Aorta (tissue), 5 donors: ENCODE data around the gene TMEM107. TPM values are rescaled to one million over a fixed set of nuclear protein-coding genes. Genes with fewer than 3 reads are reported as not detected.

ENCODE experiments used
- ATAC-seq: fragments of 200-7000 bp; cut with Tn5 transposase; one replicate; pipeline ENCODE4 v1.9.1; 2022; ENCODE audit warnings: moderate library complexity; ENCODE audit not compliant: low FRiP score
- DNase-seq, 2 donors: peaks; one replicate each; pipeline ENCODE4 v3.0.0-alpha.2; 2020
- H3K27ac ChIP-seq, 2 donors: one replicate each; pipeline ENCODE4 v1.5.1; 2013; ENCODE audit warnings: low read length in 2 of 2, mild to moderate bottlenecking in 2 of 2, moderate library complexity in 2 of 2, control low read depth in 1 of 2, inconsistent platforms in 1 of 2, low read depth in 1 of 2
- H3K27me3 ChIP-seq, 2 donors: one replicate each; pipeline ENCODE4 v1.6.1; 2013; ENCODE audit warnings: control low read depth in 1 of 2, low read length in 1 of 2, mild to moderate bottlenecking in 1 of 2, moderate library complexity in 1 of 2; ENCODE audit not compliant: insufficient read depth in 2 of 2, control insufficient read depth in 1 of 2
- H3K36me3 ChIP-seq, 2 donors: one replicate each; pipeline ENCODE4 v1.6.1; 2013; ENCODE audit warnings: control low read depth in 1 of 2, low read length in 1 of 2, mild to moderate bottlenecking in 1 of 2; ENCODE audit not compliant: insufficient read depth in 2 of 2, control insufficient read depth in 1 of 2
- H3K4me1 ChIP-seq, 2 donors: one replicate each; pipeline ENCODE4 v1.6.1; 2013; ENCODE audit warnings: low read length in 2 of 2, control low read depth in 1 of 2, mild to moderate bottlenecking in 1 of 2, moderate library complexity in 1 of 2; ENCODE audit not compliant: insufficient read depth in 2 of 2, control insufficient read depth in 1 of 2
- H3K4me3 ChIP-seq, 2 donors: one replicate each; pipeline ENCODE4 v1.5.1; 2013; ENCODE audit warnings: low read length in 2 of 2, control low read depth in 1 of 2, mild to moderate bottlenecking in 1 of 2
- H3K9me3 ChIP-seq: one replicate; pipeline ENCODE4 v1.6.1; 2013; ENCODE audit warnings: mild to moderate bottlenecking, low read length; ENCODE audit not compliant: control insufficient read depth
- WGBS, 2 donors: extraction: QIAGEN DNeasy Blood & Tissue Kit; methylation state at CpG; one replicate each; pipeline ENCODE4 v1.1.7; 2013; 5-methylcytosine and 5-hydroxymethylcytosine counted together
- intact Hi-C, 2 donors: fragments of 100-400 bp; cut with DNase I; formaldehyde crosslinking; loops; one replicate each; pipeline versions ENCODE4 v1.14.2 to v1.15.0; 2022
- long read RNA-seq, 2 donors: library from polyadenylated mRNA; unstranded; transcript quantifications; one replicate each; pipeline ENCODE4 v2.0.0, GENCODE V29; 2020 to 2021
- polyA plus RNA-seq, 2 donors: library from polyadenylated mRNA; stranded (reverse); fragments of 200-250 nt; gene quantifications; one replicate each; pipeline ENCODE4 v1.2.3, GENCODE V29; 2013
- total RNA-seq, 2 donors: library from RNA; stranded (reverse); fragmentation: NEBNext Ultra II Directional; extraction: Animal tissue kit (Norgen Biotek cat#: 25700); gene quantifications; one replicate each; pipeline ENCODE4 v1.2.1, GENCODE V29; 2021
- donor health status: healthy with polysubstance abuse.
- donor health status: Bipolar disorder and iron deficiency.
- donor health status: DM: no; HTN: no; CAD: no.
- donor health status: DM: no; HTN: no; CAD: no.
- donor health status: DM: yes; HTN: yes; CAD: no.

TMEM107 gene
- total RNA-seq (10 to 100 TPM in 1 of 2 donors, 1 to 10 TPM in 1; 8.9 to 12.3 TPM), polyA plus RNA-seq (10 to 100 TPM in 1 of 2 donors, 1 to 10 TPM in 1; 9.9 to 20.9 TPM)
- long read RNA-seq, donor 1, partial matches to known transcripts: 0 of 13 reads
- long read RNA-seq, donor 1, other reads (novel, unspliced or antisense): 4 of 13 reads
- long read RNA-seq, donor 2, partial matches to known transcripts: 0 of 3 reads
- long read RNA-seq, donor 2, other reads (novel, unspliced or antisense): 0 of 3 reads

GRCh38 chr17:8176197-8176940 lies at the start of gene TMEM107:
Gene TMEM107, minus strand, starts transcription at chr17:8176380. Its CDS starts 94 bp downstream, at chr17:8176286.
- Histone ChIP-seq H3K9me3 (no peaks in the 10 kb centered on the region), H3K27ac (peak within 1 kb of the TSS in 1 of 2 donors; percentile 43), H3K27me3 (no peaks in the 10 kb centered on the region), H3K36me3 (no peaks in the 10 kb centered on the region), H3K4me1 (no peaks in the 10 kb centered on the region), H3K4me3 (peak within 1 kb of the TSS; percentile 17 to 29)
- intact Hi-C loops: no loop called here
- ATAC-seq: peak; percentile 90
- peak; percentile 92 to 96 for DNase-seq
- 1 to 2% methylated on average over 56 of the region's 56 CpGs for WGBS, 2 donors

GRCh38 chr17:8224891-8225812 lies 49.0 kb upstream of the TMEM107 start:
- intact Hi-C loops: no loop called here
- 87 to 89% methylated on average over 26 of the region's 26 CpGs for WGBS, 2 donors
- no peaks in the 10 kb centered on the region for H3K9me3 ChIP-seq
- no peak for ATAC-seq
- H3K27me3 ChIP-seq: no peaks in the 10 kb centered on the region
- H3K27ac ChIP-seq: no peak overlapping the region
- no peak for DNase-seq
- no peak overlapping the region for H3K4me3 ChIP-seq
- H3K4me1 ChIP-seq: no peaks in the 10 kb centered on the region
- H3K36me3 ChIP-seq: peaks cover 0 to 1% of the 10 kb centered on the region in 2 donors

GRCh38 chr17:8223356-8224126 lies 47.4 kb upstream of the TMEM107 start:
- H3K36me3 ChIP-seq: no peaks in the 10 kb centered on the region
- WGBS, 2 donors: 2 to 3% methylated on average over 26 to 27 of the region's 27 CpGs

DNA sequence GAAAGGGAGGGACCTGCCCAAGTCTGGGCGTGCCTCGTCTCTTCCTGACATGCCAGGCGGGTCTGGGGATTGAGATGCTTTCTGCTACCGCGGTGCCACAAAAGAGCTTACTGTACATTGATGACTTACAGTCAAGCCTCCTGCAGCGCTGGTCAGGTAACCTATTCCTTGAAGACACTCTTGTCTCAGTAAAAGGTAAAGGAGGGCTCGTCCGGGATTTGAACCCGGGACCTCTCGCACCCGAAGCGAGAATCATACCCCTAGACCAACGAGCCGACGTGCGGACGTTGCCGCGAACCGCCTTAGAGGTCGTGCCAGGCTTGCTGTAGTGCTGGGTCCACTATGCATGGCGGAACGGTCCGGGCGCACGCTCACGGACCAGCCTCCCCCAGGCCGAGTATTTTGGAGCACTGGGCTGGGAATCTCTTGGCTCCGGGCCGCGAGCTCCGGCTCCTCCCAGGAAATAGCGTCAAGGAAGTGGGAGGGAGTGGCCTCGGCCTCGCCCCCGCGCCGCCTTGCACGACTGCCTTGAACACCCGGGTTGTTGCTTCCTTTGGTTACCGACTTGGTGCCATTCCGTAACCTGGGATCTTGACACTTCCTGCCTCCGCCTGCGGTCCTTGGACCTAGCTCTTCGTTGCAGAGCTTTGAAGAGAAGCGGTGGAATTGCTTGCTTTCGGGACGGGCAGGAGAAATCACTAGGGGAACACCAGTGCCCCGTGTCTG lies 46.6 kb upstream of the TMEM107 start:
- H3K4me1 ChIP-seq: no peaks in the 10 kb centered on the region
- no peaks in the 10 kb centered on the region for H3K36me3 ChIP-seq
- DNase-seq (peak; percentile 97), ATAC-seq (peak; percentile 88)
- no peaks in the 10 kb centered on the region for H3K27me3 ChIP-seq
- H3K27ac ChIP-seq: peak overlapping the region; percentile 40 to 95
- 0% methylated on average over 49 of the region's 49 CpGs for WGBS, 2 donors
- intact Hi-C loops: loop anchor here (1.0 to 2.0 kb wide), 3 partner anchors 72 to 103 kb away; partner anchors contain the start of genes HES7 (in 1 of the 2) and SLC25A35 (in 1 of the 2)
- H3K9me3 ChIP-seq: no peaks in the 10 kb centered on the region
- peak overlapping the region; percentile 48 to 62 for H3K4me3 ChIP-seq

More at GRCh38 chr17:8223356-8224126, 47.4 kb upstream of the TMEM107 start:
- peak overlapping the region; percentile 40 to 70 for H3K27ac ChIP-seq
- peak overlapping the region; percentile 43 to 48 for H3K4me3 ChIP-seq
- H3K27me3 ChIP-seq: no peaks in the 10 kb centered on the region
- H3K4me1 ChIP-seq: no peaks in the 10 kb centered on the region
- peak; percentile 79 to 87 for DNase-seq
- no peak for ATAC-seq
- H3K9me3 ChIP-seq: no peaks in the 10 kb centered on the region
- intact Hi-C loops: loop anchor here (2.0 kb wide), 2 partner anchors 71 to 99 kb away; partner anchors contain the start of genes HES7 (in 1 of the 2) and SLC25A35 (in 1 of the 2)

DNA sequence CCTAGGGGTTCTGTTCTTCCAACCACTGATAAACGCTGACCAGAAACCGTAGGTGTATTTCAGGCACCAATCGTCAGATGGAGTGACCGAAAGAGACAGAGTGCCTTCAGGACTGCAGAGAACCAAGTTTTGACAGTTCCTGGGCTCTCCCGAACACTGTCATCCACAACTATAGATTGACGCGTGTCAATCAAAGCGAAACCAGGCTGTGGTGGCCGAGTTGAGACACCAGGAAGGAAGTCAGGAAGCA lies 46.1 kb upstream of the TMEM107 start:
- ATAC-seq: peak; percentile 0
- DNase-seq: no peak
- intact Hi-C loops: loop anchor here (1.0 to 2.0 kb wide), 3 partner anchors 72 to 103 kb away; partner anchors contain the start of genes HES7 (in 1 of the 2) and SLC25A35 (in 1 of the 2)
- Histone ChIP-seq H3K9me3 (no peaks in the 10 kb centered on the region), H3K27me3 (no peaks in the 10 kb centered on the region), H3K36me3 (no peaks in the 10 kb centered on the region), H3K4me1 (no peaks in the 10 kb centered on the region), H3K27ac (peak overlapping the region in 1 of 2 donors; percentile 95), H3K4me3 (peak overlapping the region; percentile 48 to 62)
- 0 to 1% methylated on average over 9 of the region's 9 CpGs for WGBS, 2 donors

DNA sequence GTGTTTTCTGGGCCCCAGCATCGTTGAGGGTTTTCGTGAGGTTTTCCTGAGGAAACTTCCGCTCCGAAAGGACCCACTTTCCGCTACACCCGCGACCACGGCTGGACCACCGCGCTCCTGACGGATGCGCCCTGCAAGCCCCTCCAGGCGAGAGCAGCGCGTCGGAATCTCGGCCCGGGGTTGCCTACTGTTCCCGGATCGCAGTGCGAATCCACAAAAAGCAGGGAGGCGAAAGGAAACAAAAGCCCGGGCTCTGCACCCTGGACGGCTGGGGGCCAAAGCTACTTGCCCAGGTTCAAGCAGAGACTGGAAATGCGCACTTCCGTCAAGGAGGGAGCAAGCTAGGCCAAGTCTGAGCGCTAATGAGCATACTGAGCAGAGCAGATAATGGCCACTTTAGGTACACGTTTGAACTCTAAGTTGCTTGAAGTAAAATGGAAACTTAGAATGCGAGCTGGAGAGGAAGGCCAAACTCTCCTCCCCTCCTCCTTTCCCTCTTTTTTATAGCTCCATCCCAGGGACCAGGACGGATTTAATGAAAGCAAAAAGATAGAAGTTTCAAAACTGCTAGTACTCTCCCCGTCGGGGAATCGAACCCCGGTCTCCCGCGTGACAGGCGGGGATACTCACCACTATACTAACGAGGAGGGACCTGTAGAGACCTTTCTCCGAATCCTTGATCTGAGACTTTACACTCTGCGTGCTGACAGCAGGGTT lies 45.6 kb upstream of the TMEM107 start:
- H3K9me3 ChIP-seq: no peaks in the 10 kb centered on the region
- peak overlapping the region; percentile 78 to 95 for H3K27ac ChIP-seq
- 0 to 1% methylated on average over 40 of the region's 40 CpGs for WGBS, 2 donors
- H3K27me3 ChIP-seq: no peaks in the 10 kb centered on the region
- no peaks in the 10 kb centered on the region for H3K4me1 ChIP-seq
- DNase-seq (peak; percentile 86 to 94), ATAC-seq (peak; percentile 89)
- H3K4me3 ChIP-seq: peak overlapping the region; percentile 48 to 62
- intact Hi-C loops: loop anchor here (1.0 to 2.0 kb wide), 4 partner anchors 35 to 103 kb away; partner anchors contain the start of genes HES7 (in 1 of the 2) and SLC25A35 (in 1 of the 2)
- H3K36me3 ChIP-seq: no peaks in the 10 kb centered on the region
